Measurements from ENCODE around the gene LGI2.

Gene LGI2

GRCh38 chr4:24956763-24957162 lies 74.0 kb downstream of the LGI2 start:
- DNase-seq: no peak

DNA sequence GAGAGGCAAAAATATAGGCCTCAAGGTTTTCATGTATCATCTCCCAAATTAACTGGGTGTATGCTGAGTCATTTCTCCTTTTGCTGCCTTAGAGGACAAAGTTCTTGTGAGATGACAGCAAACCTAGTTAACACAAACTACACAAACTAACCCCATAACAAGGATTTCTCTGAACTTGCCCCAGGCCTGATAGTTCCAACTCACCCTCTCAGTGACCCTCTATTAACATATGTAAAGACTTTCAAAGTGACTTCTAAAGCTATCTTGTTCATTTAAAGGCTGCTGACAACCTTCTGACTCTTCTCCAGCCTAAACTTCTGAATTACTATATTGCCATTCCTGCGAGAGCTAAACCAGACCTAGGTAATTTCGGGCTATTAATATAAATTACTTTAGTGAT lies 74.7 kb downstream of the LGI2 start:
- no peak for DNase-seq

- no peak for DNase-seq
Measured at GRCh38 chr4:24952667-24953066, 78.1 kb downstream of the LGI2 start.

DNA sequence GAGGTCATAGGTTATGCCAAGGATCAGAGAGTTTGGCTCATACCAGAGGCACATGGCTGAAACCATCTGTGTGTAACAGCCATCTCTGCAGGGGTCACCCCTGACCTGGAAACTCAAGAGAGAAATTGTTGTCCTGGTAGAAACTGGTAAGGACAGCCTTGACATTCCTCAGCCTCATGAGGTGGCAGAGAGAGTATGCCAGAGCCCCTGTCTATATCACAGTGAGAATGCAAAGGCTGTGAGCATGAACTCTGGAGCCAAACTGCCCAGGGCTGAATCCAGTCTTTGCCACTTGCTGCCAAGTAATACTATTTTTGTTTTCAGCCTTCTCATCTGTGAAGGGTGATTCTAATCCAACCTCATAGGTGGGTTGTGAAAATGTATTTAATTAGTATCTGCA lies 80.8 kb downstream of the LGI2 start:
- DNase-seq: no peak

Data from right forelimb (tissue), 1 donor.